MM.1S (cell line): ENCODE measurements around the gene LRRC75A.

Source experiments
- EZH2 ChIP-seq: fragments of 300-600 bp; sonication (generic); optimal IDR thresholded peaks from 2 replicates; pipeline ENCODE3; 2017; ENCODE audit warnings: low read depth, mild to moderate bottlenecking, antibody characterized with exemption, low read length, mixed read lengths
- EZH2phosphoT487 ChIP-seq: fragments of 300-600 bp; sonication (generic); IDR thresholded peaks from 2 replicates; pipeline ENCODE4 v1.6.1; 2018; ENCODE audit warnings: antibody characterized with exemption, low read length
- TF ChIP-seq, protein P1 (sequence below): fragments of 300-600 bp; sonication (generic); IDR thresholded peaks from 2 replicates; pipeline ENCODE4 v1.5.1; 2016; ENCODE audit warnings: antibody characterized with exemption, low read length, mixed read lengths

DNA sequence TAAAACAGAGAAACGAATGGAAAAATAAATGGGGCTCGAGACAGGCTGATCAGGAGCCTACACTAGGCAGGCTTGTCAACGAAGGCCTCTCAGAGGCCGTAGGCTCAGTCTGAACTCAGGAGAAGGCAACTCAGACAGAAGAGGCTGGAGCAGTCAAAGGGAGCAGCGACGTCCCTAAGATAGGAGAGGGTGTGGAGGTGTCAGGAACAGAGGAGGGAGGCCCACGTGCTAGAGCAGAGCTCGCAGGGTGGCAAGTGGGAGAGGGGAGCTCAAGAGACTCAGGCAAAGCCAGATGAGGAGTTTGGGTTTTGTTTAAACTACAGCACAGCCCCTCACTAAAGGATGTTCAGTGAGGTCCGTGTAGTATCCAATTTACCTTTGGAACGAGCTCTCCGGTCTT, 32.7 kb downstream of the LRRC75A start:
- no peak for TF ChIP-seq EZH2
- TF ChIP-seq, protein P1, sequence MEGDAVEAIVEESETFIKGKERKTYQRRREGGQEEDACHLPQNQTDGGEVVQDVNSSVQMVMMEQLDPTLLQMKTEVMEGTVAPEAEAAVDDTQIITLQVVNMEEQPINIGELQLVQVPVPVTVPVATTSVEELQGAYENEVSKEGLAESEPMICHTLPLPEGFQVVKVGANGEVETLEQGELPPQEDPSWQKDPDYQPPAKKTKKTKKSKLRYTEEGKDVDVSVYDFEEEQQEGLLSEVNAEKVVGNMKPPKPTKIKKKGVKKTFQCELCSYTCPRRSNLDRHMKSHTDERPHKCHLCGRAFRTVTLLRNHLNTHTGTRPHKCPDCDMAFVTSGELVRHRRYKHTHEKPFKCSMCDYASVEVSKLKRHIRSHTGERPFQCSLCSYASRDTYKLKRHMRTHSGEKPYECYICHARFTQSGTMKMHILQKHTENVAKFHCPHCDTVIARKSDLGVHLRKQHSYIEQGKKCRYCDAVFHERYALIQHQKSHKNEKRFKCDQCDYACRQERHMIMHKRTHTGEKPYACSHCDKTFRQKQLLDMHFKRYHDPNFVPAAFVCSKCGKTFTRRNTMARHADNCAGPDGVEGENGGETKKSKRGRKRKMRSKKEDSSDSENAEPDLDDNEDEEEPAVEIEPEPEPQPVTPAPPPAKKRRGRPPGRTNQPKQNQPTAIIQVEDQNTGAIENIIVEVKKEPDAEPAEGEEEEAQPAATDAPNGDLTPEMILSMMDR: no peak
- TF ChIP-seq EZH2phosphoT487: no peak
